Activated T-helper 2 cell treated with anti-CD3 and anti-CD28 coated beads, Interferon-gamma antibody, Interleukin-2, Interleukin-4, amounts not matched to agents 10 μg/mL and 5 μg/mL and 100 μg/mL, durations not matched to agents 14 hours and 24 hours and 36 hours (primary cell): Measurements from ENCODE around the gene KCNT2. TPM values are rescaled to one million over a fixed set of nuclear protein-coding genes. Genes with fewer than 3 reads are reported as not detected.

Experiments
- DNase-seq: peaks from one replicate; pipeline ENCODE4 v3.0.0; 2021; ENCODE audit warnings: low spot score
- H3K27ac Mint-ChIP-seq: one replicate; pipeline ENCODE4 v1.8.0; 2021; ENCODE audit warnings: mixed read lengths
- H3K27me3 Mint-ChIP-seq: one replicate; pipeline ENCODE4 v1.8.0; 2021; ENCODE audit warnings: low read depth, mixed read lengths
- H3K36me3 Mint-ChIP-seq: one replicate; pipeline ENCODE4 v1.8.0; 2021; ENCODE audit warnings: low read depth, mixed read lengths
- H3K4me1 Mint-ChIP-seq: one replicate; pipeline ENCODE4 v1.8.0; 2021; ENCODE audit warnings: low read depth, mixed read lengths
- H3K4me3 Mint-ChIP-seq: one replicate; pipeline ENCODE4 v1.8.0; 2021; ENCODE audit warnings: low read depth, mild to moderate bottlenecking, moderate library complexity, mixed read lengths
- H3K9me3 Mint-ChIP-seq: one replicate; pipeline ENCODE4 v1.8.0; 2021; ENCODE audit warnings: mixed read lengths
- intact Hi-C: fragments of 100-400 bp; cut with micrococcal nuclease; formaldehyde crosslinking; loops from one replicate; pipeline ENCODE4 v1.15.1; 2023
- total RNA-seq: library from RNA; stranded (reverse); gene quantifications from 2 replicates; pipeline ENCODE4 v1.2.3, GENCODE V29; 2022

The KCNT2 gene
- total RNA-seq, 1 donor from 2014 or later = not detected

DNA sequence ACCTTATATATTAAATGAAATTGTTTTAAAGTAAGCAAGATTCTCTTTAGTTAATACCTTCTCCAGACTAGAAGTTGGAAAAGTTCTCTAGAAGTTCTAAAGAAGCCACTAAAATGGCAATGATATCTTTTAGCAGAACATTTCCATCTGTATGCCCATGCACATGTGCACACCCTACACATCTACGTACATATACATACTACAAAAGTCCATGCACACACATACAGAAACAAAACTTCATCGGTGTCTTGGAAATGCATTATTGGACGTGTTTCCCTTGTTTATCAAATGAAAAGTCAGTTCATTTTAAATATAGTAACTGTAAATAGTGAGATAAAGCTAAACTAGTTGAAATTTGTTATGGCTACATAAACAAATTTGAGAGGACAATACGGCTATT, 114.4 kb downstream of the KCNT2 start:
- Mint-ChIP-seq H3K9me3 (no peaks in the 10 kb centered on the region), H3K4me3 (no peak overlapping the region), H3K4me1 (no peaks in the 10 kb centered on the region), H3K27me3 (no peaks in the 10 kb centered on the region), H3K36me3 (no peaks in the 10 kb centered on the region), H3K27ac (no peak overlapping the region)
- intact Hi-C loops = no loop called here
- DNase-seq = no peak

DNA sequence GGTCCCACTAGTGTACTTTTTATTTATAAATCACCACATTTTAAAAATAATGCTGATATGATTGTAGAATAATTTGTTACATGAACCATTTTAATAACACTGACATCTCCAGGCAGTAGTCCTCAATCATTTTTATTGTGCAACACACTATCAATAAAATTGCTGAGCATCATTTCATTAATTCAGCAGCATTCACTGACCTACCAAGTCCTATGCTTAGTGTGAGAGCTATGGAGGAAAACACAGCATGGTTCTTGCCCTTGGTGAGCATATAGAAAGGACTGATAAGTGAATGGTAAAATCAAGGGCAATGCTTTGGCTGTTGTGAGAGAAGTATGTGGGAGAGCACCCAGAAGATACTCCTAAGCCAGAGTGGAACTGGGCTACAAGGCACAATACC, 119.7 kb downstream of the KCNT2 start:
- Mint-ChIP-seq H3K36me3 (no peaks in the 10 kb centered on the region), H3K4me3 (no peak overlapping the region), H3K9me3 (no peaks in the 10 kb centered on the region), H3K4me1 (no peaks in the 10 kb centered on the region), H3K27me3 (no peaks in the 10 kb centered on the region), H3K27ac (no peak overlapping the region)
- intact Hi-C loops = no loop called here
- DNase-seq = no peak

DNA sequence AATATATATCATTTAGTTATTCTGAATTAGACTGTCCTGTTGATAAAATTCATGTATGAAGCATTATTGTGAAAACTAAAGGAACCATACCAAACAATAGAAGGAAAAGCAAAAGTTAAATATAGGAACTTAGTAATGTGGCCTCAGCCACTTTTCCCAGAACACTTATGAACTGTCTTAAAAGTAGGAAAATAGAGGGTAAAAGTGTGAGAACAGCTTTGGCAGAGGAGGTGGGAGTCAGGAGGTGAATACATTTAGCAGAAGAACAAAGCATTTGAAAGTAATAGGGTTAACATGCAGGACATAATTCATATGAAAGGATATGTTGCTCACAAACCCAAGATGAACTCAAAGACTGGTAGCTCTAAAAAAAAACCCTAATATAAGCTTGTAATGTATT, 121.9 kb downstream of the KCNT2 start:
- Mint-ChIP-seq H3K4me3 (no peak overlapping the region), H3K4me1 (no peaks in the 10 kb centered on the region), H3K36me3 (no peaks in the 10 kb centered on the region), H3K27me3 (no peaks in the 10 kb centered on the region), H3K27ac (no peak overlapping the region), H3K9me3 (no peaks in the 10 kb centered on the region)
- intact Hi-C loops = no loop called here
- DNase-seq = no peak

DNA sequence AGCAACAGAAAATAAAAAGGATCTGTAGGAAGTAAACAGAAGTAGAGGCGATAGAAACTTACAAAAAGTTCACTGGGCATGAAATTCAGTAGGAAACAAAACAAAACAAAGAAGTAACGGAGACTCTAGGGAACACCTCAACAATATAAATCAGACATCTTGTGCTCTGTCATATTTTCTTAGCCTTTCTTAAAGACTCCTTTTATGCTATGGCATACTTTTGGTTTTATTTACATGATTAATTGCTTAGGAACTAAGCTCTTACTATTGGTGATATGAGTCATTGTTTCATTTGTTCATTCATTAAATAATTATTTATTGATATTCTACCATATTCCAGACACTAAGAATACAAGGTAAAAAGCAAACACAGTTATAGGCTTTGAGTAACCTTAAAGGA, 126.6 kb downstream of the KCNT2 start:
- H3K27me3 Mint-ChIP-seq = no peaks in the 10 kb centered on the region
- H3K9me3 Mint-ChIP-seq = no peaks in the 10 kb centered on the region
- no peak overlapping the region for H3K27ac Mint-ChIP-seq
- no peak overlapping the region for H3K4me3 Mint-ChIP-seq
- no peaks in the 10 kb centered on the region for H3K4me1 Mint-ChIP-seq
- no peak for DNase-seq
- intact Hi-C loops = no loop called here
- no peaks in the 10 kb centered on the region for H3K36me3 Mint-ChIP-seq

DNA sequence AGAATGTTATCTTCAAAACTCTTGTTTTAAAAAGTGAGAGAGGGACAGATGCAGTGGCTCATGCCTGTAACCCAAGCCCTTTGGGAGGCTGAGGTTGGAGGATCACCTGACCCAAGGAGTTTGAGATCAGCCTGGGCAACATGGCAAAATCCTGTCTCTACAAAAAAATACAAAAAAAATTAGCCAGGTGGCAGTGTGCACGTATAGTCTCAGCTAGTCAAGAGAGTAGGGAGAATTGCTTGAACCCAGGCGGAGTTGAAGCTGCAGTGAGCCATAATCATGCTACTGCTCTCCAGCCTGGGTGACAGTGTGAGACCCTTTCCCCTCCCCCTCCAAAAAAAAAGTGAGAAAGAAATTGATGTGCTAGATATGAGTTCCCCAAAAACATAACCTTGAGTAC, 131.0 kb downstream of the KCNT2 start:
- H3K36me3 Mint-ChIP-seq = no peaks in the 10 kb centered on the region
- intact Hi-C loops = no loop called here
- no peak overlapping the region for H3K4me3 Mint-ChIP-seq

DNA sequence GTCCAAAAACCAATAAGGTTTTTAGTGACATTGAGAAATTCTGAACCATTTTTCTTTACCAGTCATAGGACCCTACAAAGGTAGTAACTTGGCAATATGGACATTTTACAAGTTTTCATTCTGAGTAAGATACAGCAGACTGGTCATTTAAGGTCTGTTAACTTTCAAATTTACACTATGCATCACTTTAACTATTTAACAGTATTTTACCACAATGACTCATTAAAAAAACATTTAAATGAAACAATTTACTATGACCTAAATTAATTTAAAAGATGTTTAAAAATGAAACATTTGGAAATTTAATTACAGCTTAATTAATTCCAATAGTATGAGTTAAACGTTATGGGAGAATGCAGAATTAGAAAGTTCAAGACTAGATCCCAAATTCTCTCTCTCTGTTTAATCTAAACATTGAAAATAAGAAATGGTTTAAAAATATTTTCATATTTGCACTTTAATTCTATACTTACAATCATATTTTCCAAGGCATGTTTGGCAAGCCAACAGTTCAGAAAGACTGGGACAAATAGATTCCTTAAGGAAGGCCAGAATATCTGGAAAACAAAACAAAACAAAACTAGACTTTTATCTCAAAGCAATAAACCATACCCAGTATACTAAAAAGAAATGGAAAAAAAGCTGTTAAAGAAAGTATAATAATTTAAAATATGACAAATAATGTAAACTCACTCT, 140.9 kb downstream of the KCNT2 start:
- no peaks in the 10 kb centered on the region for H3K9me3 Mint-ChIP-seq
- H3K4me1 Mint-ChIP-seq = no peaks in the 10 kb centered on the region
- H3K27ac Mint-ChIP-seq = no peak overlapping the region
- H3K36me3 Mint-ChIP-seq = no peaks in the 10 kb centered on the region
- intact Hi-C loops = no loop called here
- no peak overlapping the region for H3K4me3 Mint-ChIP-seq
- H3K27me3 Mint-ChIP-seq = no peaks in the 10 kb centered on the region
- DNase-seq = no peak

More for the DNA sequence above, 131.0 kb downstream of the KCNT2 start:
- H3K27ac Mint-ChIP-seq = no peak overlapping the region
- no peaks in the 10 kb centered on the region for H3K27me3 Mint-ChIP-seq
- DNase-seq = no peak
- no peaks in the 10 kb centered on the region for H3K4me1 Mint-ChIP-seq
- no peaks in the 10 kb centered on the region for H3K9me3 Mint-ChIP-seq

DNA sequence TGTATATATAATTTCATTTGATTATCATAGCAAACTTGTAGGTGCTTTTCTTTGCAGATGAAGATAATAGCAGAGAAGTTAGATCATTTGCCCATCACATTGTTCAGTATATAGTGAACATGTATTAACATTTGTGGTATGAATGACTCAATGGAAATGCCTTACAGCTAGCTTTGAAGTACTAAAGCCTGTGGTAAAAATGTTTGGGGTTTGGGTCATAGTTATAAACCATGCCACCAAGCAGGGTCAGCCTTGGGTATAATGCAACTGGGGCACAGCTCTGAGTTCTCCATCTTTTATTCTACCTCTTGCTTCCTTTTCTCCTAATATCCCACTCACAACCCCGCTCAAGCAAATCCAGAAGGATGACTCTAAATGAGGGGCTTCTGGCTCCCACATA, 141.6 kb downstream of the KCNT2 start:
- no peaks in the 10 kb centered on the region for H3K27me3 Mint-ChIP-seq
- no peaks in the 10 kb centered on the region for H3K9me3 Mint-ChIP-seq
- no peaks in the 10 kb centered on the region for H3K36me3 Mint-ChIP-seq
- no peak for DNase-seq
- H3K4me1 Mint-ChIP-seq = no peaks in the 10 kb centered on the region
- intact Hi-C loops = no loop called here
- H3K4me3 Mint-ChIP-seq = no peak overlapping the region
- H3K27ac Mint-ChIP-seq = no peak overlapping the region

DNA sequence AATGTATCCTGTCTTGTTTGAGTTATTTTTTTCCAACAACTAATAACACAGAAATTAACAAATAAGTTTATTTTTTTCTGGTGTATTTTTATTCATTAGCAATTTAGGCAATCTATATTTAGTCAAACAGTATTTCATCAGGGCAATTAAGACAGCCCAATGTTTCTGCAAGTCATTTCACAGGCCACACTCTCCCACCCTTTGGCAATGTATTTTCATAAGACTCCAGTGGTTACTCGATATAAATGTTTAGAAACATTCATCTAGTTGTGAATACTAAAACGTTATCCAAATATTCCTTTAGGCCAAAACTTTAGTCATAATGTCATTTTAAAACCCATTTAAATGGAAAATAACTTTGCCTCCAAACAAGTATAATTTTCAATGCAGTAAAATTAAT, 142.1 kb downstream of the KCNT2 start:
- Mint-ChIP-seq H3K36me3 (no peaks in the 10 kb centered on the region), H3K27ac (no peak overlapping the region), H3K9me3 (no peaks in the 10 kb centered on the region), H3K27me3 (no peaks in the 10 kb centered on the region), H3K4me3 (no peak overlapping the region), H3K4me1 (no peaks in the 10 kb centered on the region)
- intact Hi-C loops = no loop called here
- DNase-seq = no peak

DNA sequence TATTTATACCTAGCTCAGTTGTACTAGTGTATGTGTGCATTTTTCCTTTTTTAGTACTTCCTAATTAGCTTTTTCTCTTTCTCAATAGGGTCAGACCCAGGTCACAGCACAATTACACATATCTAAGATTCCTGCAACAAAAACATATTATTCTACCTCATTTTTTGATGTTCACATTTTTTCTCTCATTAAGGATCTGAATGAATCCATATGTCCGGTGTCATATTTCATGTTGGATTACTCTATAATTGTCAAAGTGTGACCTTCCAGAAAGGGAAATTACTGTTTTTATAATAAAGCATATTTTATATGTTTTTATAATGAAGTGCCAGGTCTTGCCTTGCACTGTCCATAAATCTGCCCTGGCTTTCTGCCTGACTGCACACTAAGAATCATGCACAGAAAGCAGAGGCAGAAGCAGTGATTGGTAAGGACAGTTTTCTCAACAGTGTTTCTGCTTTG, 143.7 kb downstream of the KCNT2 start:
- no peak for DNase-seq
- Mint-ChIP-seq H3K9me3 (no peaks in the 10 kb centered on the region), H3K27me3 (no peaks in the 10 kb centered on the region), H3K4me3 (no peak overlapping the region), H3K27ac (no peak overlapping the region), H3K36me3 (no peaks in the 10 kb centered on the region), H3K4me1 (no peaks in the 10 kb centered on the region)
- intact Hi-C loops = no loop called here

DNA sequence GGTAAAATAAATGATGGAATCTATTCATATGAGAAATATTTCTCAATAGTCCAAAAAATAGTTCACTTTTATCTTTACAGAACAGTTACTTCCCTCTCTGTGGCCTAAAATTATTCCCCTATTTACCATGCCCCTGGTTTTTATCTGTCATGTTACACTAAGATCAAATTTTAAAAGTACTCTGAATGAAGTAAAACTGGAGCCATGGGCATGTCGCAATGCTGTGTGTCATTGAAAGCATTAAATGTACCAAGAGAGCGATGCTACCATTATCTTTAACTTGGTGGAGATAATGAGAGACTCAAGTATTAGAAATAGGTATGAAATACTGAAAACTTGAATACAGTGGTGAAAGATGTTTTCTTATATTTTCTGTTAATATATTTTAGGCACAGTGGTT, 146.2 kb downstream of the KCNT2 start:
- Mint-ChIP-seq H3K36me3 (no peaks in the 10 kb centered on the region), H3K9me3 (no peaks in the 10 kb centered on the region), H3K27ac (no peak overlapping the region), H3K27me3 (no peaks in the 10 kb centered on the region), H3K4me3 (no peak overlapping the region), H3K4me1 (no peaks in the 10 kb centered on the region)
- no peak for DNase-seq
- intact Hi-C loops = no loop called here

DNA sequence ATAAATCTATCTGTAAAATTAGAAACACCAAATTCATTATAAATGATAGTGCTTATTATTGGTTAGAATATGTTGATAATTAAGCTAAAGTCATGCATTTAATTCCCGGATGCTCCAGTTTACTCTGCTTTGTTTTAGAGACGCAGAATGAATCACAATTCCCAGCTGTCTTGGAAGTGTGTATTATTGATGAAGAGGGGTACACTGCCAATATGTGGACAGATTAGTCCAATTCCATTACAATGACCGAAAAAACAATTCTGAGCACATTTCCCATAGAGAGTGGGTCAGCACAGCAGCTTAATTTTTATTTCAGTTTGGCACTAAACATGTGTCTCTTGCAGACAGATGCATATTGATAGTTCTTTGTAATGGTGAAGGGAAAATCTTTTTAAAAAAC, 146.7 kb downstream of the KCNT2 start:
- no peaks in the 10 kb centered on the region for H3K9me3 Mint-ChIP-seq
- H3K27me3 Mint-ChIP-seq = no peaks in the 10 kb centered on the region
- no peak for DNase-seq
- H3K4me3 Mint-ChIP-seq = no peak overlapping the region
- H3K27ac Mint-ChIP-seq = no peak overlapping the region
- intact Hi-C loops = no loop called here
- H3K4me1 Mint-ChIP-seq = no peaks in the 10 kb centered on the region
- no peaks in the 10 kb centered on the region for H3K36me3 Mint-ChIP-seq

DNA sequence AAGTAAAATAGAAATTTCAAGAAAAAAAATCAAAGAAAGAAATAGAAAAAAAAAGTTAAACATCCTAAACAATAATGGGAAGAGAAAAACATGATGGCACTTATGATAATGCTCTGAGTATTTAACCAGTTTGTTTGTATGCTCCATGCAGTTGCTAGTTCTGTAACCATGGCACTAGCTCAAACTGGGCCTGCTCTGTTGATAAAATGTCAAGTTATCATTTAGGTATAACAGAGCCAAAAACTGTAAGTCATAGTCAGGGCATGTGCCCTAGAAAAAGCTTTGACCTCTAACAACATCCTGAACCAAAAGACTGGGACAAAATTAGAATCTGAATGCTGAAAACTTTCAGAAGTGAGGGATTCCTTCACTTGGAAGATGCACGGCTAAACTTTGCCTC, 148.9 kb downstream of the KCNT2 start:
- Mint-ChIP-seq H3K27me3 (no peaks in the 10 kb centered on the region), H3K27ac (no peak overlapping the region), H3K4me3 (no peak overlapping the region), H3K4me1 (no peaks in the 10 kb centered on the region), H3K36me3 (no peaks in the 10 kb centered on the region), H3K9me3 (no peaks in the 10 kb centered on the region)
- intact Hi-C loops = no loop called here
- no peak for DNase-seq

DNA sequence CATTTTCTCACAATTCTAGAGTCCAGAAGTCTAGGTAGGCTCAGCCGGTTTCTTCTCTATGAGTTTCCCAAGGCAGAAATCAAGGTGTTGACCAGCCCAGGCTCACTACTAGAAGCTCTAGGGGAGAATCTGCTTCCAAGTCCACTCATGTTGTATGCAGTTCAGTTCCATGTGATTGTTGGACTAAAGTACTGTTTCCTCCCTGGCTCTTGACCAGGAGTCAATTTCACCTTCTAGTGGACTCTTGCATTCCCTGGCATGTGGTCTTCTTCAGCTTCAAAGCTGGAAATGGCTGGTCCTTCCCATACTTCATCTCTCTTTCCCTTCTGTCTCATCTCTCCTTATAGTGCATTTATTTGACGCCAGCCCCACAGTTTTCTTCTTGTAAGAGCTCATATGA, 153.4 kb downstream of the KCNT2 start:
- H3K27me3 Mint-ChIP-seq = no peaks in the 10 kb centered on the region
- no peaks in the 10 kb centered on the region for H3K36me3 Mint-ChIP-seq
- intact Hi-C loops = no loop called here
- no peak overlapping the region for H3K27ac Mint-ChIP-seq
- no peak for DNase-seq
- H3K4me1 Mint-ChIP-seq = no peaks in the 10 kb centered on the region
- no peak overlapping the region for H3K4me3 Mint-ChIP-seq
- no peaks in the 10 kb centered on the region for H3K9me3 Mint-ChIP-seq

DNA sequence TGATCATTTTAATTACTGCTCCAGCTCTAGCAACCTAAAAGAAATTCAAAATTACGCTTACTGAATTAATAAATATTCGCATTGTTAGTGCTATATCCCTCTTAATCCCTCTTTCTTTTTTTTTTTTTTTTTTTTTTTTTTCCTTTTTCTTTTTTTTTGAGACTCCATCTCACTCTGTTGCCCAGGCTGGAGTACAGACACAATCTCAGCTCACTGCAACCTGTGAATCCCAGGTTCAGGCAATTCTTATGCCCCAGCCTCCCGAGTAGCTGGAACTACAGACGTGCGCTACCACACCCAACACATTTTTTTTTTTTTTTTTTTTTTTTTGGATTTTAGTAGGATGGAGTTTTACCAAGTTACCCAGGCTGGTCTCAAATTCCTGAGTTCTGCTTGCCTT, 157.1 kb downstream of the KCNT2 start:
- Mint-ChIP-seq H3K4me3 (no peak overlapping the region), H3K27ac (no peak overlapping the region), H3K4me1 (no peaks in the 10 kb centered on the region), H3K36me3 (no peaks in the 10 kb centered on the region), H3K9me3 (no peaks in the 10 kb centered on the region), H3K27me3 (no peaks in the 10 kb centered on the region)
- intact Hi-C loops = no loop called here
- no peak for DNase-seq
